HepG2 (cell line): ENCODE results near the gene TLDC2. TPM values are rescaled to one million over a fixed set of nuclear protein-coding genes. Genes with fewer than 3 reads are reported as not detected.

Experiments
- ATAC-seq: fragments of 200-7000 bp; cut with Tn5 transposase; 3 replicates; pipeline ENCODE4 v1.9.1; 2020; ENCODE audit warnings: mild to moderate bottlenecking, moderate library complexity
- BruUV-seq: library from RNA; stranded (reverse); fragments of 400-500 nt; replicated peaks from 2 replicates; lab custom pipeline; 2021; lab: Mats Ljungman, UMichigan
- CTCF ChIA-PET: fragments of 300-600 bp; formaldehyde crosslinking; extraction: SDS; loops from one replicate; lab custom pipeline; 2021; ENCODE audit warnings: low total read pairs, inconsistent platforms, low intra/inter-chr PET ratio; lab: Yijun Ruan, JAX
- POLR2A ChIA-PET: fragments of 350-600 bp; sonication (Branson Sonifier 250); formaldehyde crosslinking; loops from one replicate; lab custom pipeline; 2020; ENCODE audit warnings: antibody characterized with exemption, inconsistent platforms; lab: Yijun Ruan, JAX
- DNase-seq: peaks from one replicate; pipeline ENCODE4 v3.0.0-alpha.2; 2015; ENCODE audit warnings: low spot score
- FAIRE-seq: peaks from 3 replicates; lab custom pipeline; 2011; peaks lifted over from hg19 to GRCh38; lab: Jason Lieb, UNC
- H2AFZ ChIP-seq: one replicate; pipeline ENCODE4 v1.6.1; 2011; ENCODE audit warnings: low read length, inconsistent platforms
- H3K27ac ChIP-seq: fragments of 300-600 bp; 3 replicates; pipeline ENCODE4 v1.8.0; 2011; ENCODE audit warnings: mixed run types, mild to moderate bottlenecking, mixed read lengths, low read length, inconsistent platforms; ENCODE audit not compliant: insufficient read depth; ENCODE audit errors: extremely low read length
- H3K27me3 ChIP-seq, 2 experiments: fragments of 200-600 bp in 1 of 2; 2 replicates in 1 of 2; 3 replicates in 1 of 2; pipeline versions ENCODE4 v1.6.0 to v1.8.0; 2011; ENCODE audit warnings: low read length in 2 of 2, mild to moderate bottlenecking in 2 of 2, moderate library complexity in 2 of 2, inconsistent platforms in 1 of 2; ENCODE audit not compliant: insufficient read depth in 2 of 2, control insufficient read depth in 1 of 2
- H3K36me3 ChIP-seq, 2 experiments: fragments of 200-600 bp in 1 of 2; replicated peaks in 1 of 2; 2 replicates in 1 of 2; 3 replicates in 1 of 2; pipeline versions ENCODE4 v1.5.1 to v1.8.0; 2011; ENCODE audit warnings: low read length in 2 of 2, inconsistent platforms in 1 of 2; ENCODE audit not compliant: insufficient read depth in 2 of 2, control insufficient read depth in 1 of 2
- H3K4me1 ChIP-seq: 2 replicates; pipeline ENCODE4 v1.5.1; 2012; ENCODE audit warnings: low read length, inconsistent platforms; ENCODE audit not compliant: insufficient read depth
- H3K4me2 ChIP-seq: 2 replicates; pipeline ENCODE4 v1.6.0; 2011; ENCODE audit warnings: low read depth, low read length, inconsistent platforms
- H3K4me3 ChIP-seq, 3 experiments: fragments of 200-600 bp in 1 of 3; sonication (generic), shearing (Covaris generic) in 1 of 3; replicated peaks in 1 of 3; 2 replicates each; pipeline ENCODE4 v1.5.1; 2011 to 2016; ENCODE audit warnings: low read length in 3 of 3, inconsistent platforms in 2 of 3, low read depth in 2 of 3, mild to moderate bottlenecking in 2 of 3, control low read depth in 1 of 3, mixed read lengths in 1 of 3; ENCODE audit not compliant: insufficient read depth in 1 of 3
- H3K79me2 ChIP-seq: one replicate; pipeline ENCODE4 v1.6.1; 2011; ENCODE audit warnings: low read length, inconsistent platforms; ENCODE audit not compliant: insufficient read depth
- H3K9ac ChIP-seq: 2 replicates; pipeline ENCODE4 v1.6.0; 2011; ENCODE audit warnings: mild to moderate bottlenecking, low read depth, low read length, inconsistent platforms; ENCODE audit not compliant: insufficient read depth
- H3K9me3 ChIP-seq: 2 replicates; pipeline ENCODE4 v1.5.1; 2012; ENCODE audit warnings: mild to moderate bottlenecking, low read length
- H4K20me1 ChIP-seq: 2 replicates; pipeline ENCODE4 v1.6.0; 2011; ENCODE audit warnings: inconsistent platforms, mild to moderate bottlenecking, low read length, moderate library complexity; ENCODE audit not compliant: insufficient read depth
- ATAD3A ChIP-seq: sonication (generic); formaldehyde crosslinking; IDR thresholded peaks from 2 replicates; pipeline ENCODE4 v1.4.0; 2020; ENCODE audit warnings: missing genetic modification reagents
- ETS1 ChIP-seq: sonication (generic); formaldehyde crosslinking; IDR thresholded peaks from 2 replicates; pipeline ENCODE4 v1.4.0; 2020; ENCODE audit warnings: missing genetic modification reagents
- FOXK2 ChIP-seq: fragments of 450-650 bp; IDR thresholded peaks from 2 replicates; pipeline ENCODE4 v1.6.1; 2016
- JARID2 ChIP-seq: sonication (generic); formaldehyde crosslinking; IDR thresholded peaks from 2 replicates; pipeline ENCODE4 v1.8.1; 2023; ENCODE audit warnings: missing genetic modification reagents, inconsistent platforms; ENCODE audit not compliant: insufficient replicate concordance
- NFE2L1 ChIP-seq: sonication (generic); formaldehyde crosslinking; IDR thresholded peaks from 2 replicates; pipeline ENCODE4 v1.4.0; 2020; ENCODE audit warnings: missing genetic modification reagents, mild to moderate bottlenecking, borderline replicate concordance
- NFKBIZ ChIP-seq: IDR thresholded peaks from 2 replicates; pipeline ENCODE4 v1.6.1; 2018; ENCODE audit warnings: missing genetic modification reagents, missing compliant biosample characterization
- NFYC ChIP-seq: IDR thresholded peaks from 2 replicates; pipeline ENCODE4 v1.6.1; 2016; ENCODE audit warnings: missing genetic modification reagents, missing compliant biosample characterization
- NR2F6 ChIP-seq, 2 experiments: IDR thresholded peaks; 2 replicates each; pipeline ENCODE4 v1.6.1; 2016; ENCODE audit warnings: antibody characterized with exemption in 1 of 2, mild to moderate bottlenecking in 1 of 2
- SSRP1 ChIP-seq: IDR thresholded peaks from 2 replicates; pipeline ENCODE4 v1.6.1; 2016; ENCODE audit warnings: control low read depth
- TGIF2 ChIP-seq: IDR thresholded peaks from 2 replicates; pipeline ENCODE4 v1.6.1; 2016; ENCODE audit warnings: control low read depth, missing compliant biosample characterization
- ZBTB4 ChIP-seq: sonication (generic); formaldehyde crosslinking; IDR thresholded peaks from 2 replicates; pipeline ENCODE4 v1.4.0; 2020; ENCODE audit warnings: missing genetic modification reagents, mild to moderate bottlenecking, borderline replicate concordance
- ZFY ChIP-seq: sonication (generic); formaldehyde crosslinking; IDR thresholded peaks from 2 replicates; pipeline ENCODE4 v1.4.0; 2020; ENCODE audit warnings: missing genetic modification reagents
- ZGPAT ChIP-seq: IDR thresholded peaks from 2 replicates; pipeline ENCODE4 v1.6.1; 2016; ENCODE audit warnings: mild to moderate bottlenecking
- ZNF784 ChIP-seq: sonication (generic); formaldehyde crosslinking; IDR thresholded peaks from 2 replicates; pipeline ENCODE4 v1.5.1; 2020; ENCODE audit warnings: missing genetic modification reagents, mild to moderate bottlenecking, borderline replicate concordance
- ZNF788 ChIP-seq: sonication (generic); formaldehyde crosslinking; IDR thresholded peaks from 2 replicates; pipeline ENCODE4 v1.5.0; 2020; ENCODE audit warnings: mild to moderate bottlenecking, missing genetic modification reagents, borderline replicate concordance
- WGBS: methylation state at CpG from one replicate; pipeline ENCODE4 v1.1.6; 2017; ENCODE audit warnings: low lambda C conversion rate; 5-methylcytosine and 5-hydroxymethylcytosine counted together
- in situ Hi-C: cut with HindIII; loops from 2 replicates; pipeline ENCODE4 v1.10.0; 2017; ENCODE audit warnings: low pct_unique_long_range_greater_than_20kb; ENCODE audit not compliant: extremely low pct_ligation_motif_present
- intact Hi-C: fragments of 100-400 bp; cut with micrococcal nuclease; formaldehyde crosslinking; loops from one replicate; pipeline ENCODE4 v1.10.0; 2022; ENCODE audit not compliant: unreplicated experiment
- polyA plus RNA-seq, 8 experiments: library from polyadenylated mRNA; depleted of rRNA in 3 of 8; stranded (reverse) in 7 of 8; unstranded in 1 of 8; fragments of >200 nt; fragmentation: Illumina TruSeq in 4 of 8; extraction: Trizol in 4 of 8; gene quantifications; 2 replicates each; pipeline versions ENCODE4 v1.2.1 to v1.2.3, GENCODE V29; 2011 to 2016; ENCODE audit warnings: low read depth in 4 of 8, missing spikeins in 1 of 8, mixed read lengths in 1 of 8; ENCODE audit not compliant: insufficient read depth in 1 of 8
- total RNA-seq, 5 experiments: library from RNA; depleted of rRNA; stranded (reverse); fragments of >200 nt; fragmentation: Illumina TruSeq; extraction: Trizol; gene quantifications; 2 replicates each; pipeline ENCODE4 v1.2.3, GENCODE V29; 2016; ENCODE audit warnings: low read depth in 1 of 5
- TF ChIP-seq, protein P1 (sequence below): IDR thresholded peaks from 2 replicates; pipeline ENCODE4 v1.6.1; 2016; ENCODE audit warnings: missing genetic modification reagents, missing compliant biosample characterization

Gene TLDC2
- total and polyA plus RNA-seq, 2 of the 13 experiments (the other 11 are each of a cell fraction or from before 2014, with no cell fraction given): 1.5 to 1.6 TPM

DNA sequence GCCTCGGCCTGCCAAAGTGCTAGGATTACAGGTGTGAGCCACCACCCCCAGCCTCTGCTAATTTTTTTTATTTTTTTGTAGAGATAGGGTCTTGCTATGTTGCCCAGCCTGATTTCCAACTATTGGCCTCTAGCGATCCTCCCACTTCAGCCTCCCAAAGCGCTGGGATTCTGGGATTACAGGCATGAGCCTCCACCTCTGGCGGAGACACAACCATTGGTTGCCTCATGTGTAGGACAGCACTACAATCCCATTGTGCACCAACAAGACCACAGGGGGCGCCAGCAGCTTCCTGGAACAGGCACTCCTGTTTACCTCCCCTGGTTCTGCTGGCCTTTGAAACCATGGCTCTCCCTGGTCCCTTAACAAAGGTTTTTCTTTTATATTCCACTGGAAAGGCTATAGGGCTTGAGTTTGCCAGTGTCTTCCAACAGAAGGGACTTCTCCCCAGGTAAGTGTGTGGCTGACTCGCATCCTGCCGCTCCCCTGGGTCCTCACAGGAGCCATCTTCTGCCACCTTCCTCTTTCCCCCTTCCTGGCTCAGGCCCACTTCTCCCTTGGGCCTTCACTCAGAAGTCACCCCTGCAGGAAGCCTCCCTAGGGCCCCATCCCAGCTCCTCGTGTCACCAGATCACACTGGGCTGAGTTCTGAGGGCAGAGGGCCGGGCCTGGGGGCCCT is 39.2 kb upstream of the TLDC2 start:
- WGBS: 79% methylated on average over 9 of the region's 9 CpGs
- Histone ChIP-seq H3K4me1 (peaks cover 17% of the 10 kb centered on the region; the same call in 1 of the 2 replicates), H3K36me3 (peaks cover 2 to 9% of the 10 kb centered on the region in 2 experiments; a peak in 4 of 5 replicates), H3K4me3 (no peak overlapping the region), H4K20me1 (no peaks in the 10 kb centered on the region), H2AFZ (peak overlapping the region; percentile 82), H3K27me3 (no peaks in the 10 kb centered on the region), H3K27ac (peak overlapping the region; percentile 59), H3K9ac (peak overlapping the region; percentile 9), H3K4me2 (no peak overlapping the region), H3K9me3 (no peaks in the 10 kb centered on the region), H3K79me2 (no peaks in the 10 kb centered on the region)
- no TSS peak for BruUV-seq
- peak; percentile 90 for FAIRE-seq
- peak; percentile 96 for ATAC-seq
- ChIA-PET POLR2A (interaction anchor here (0.8 to 1.9 kb wide), 2 partner anchors 26 to 63 kb away, joined by 3 to 5 read pairs; partner anchors contain the start of gene DSN1), CTCF (interaction anchor here (1.6 to 2.7 kb wide), 2 partner anchors 49 to 83 kb away, joined by 6 to 59 read pairs; no protein-coding TSS in a partner anchor)
- peak; percentile 89 for DNase-seq
- intact Hi-C loops (loop anchor here (1.0 to 5.0 kb wide), 2 partner anchors 36 to 51 kb away; no protein-coding TSS in a partner anchor), in situ Hi-C loops (no loop called here)
- TF ChIP-seq NFE2L1 (CRISPR knock-in tag): no peak
- no peak for TF ChIP-seq NR2F6 (IDR thresholded peaks at IDR 0.05)
- peak; percentile 83; the same call in 1 of the 2 replicates for TF ChIP-seq NR2F6 (CRISPR knock-in tag; IDR thresholded peaks at IDR 0.05)
- peak; percentile 33; the same call in 1 of the 2 replicates for TF ChIP-seq ZFY (CRISPR knock-in tag)
- TF ChIP-seq ZGPAT (CRISPR knock-in tag): peak; percentile 59; the same call in 1 of the 2 replicates
- peak; percentile 68; the same call in 1 of the 2 replicates for TF ChIP-seq SSRP1 (CRISPR knock-in tag)
- TF ChIP-seq ZBTB4 (CRISPR knock-in tag): peak; percentile 80; the same call in 1 of the 2 replicates
- no peak for TF ChIP-seq JARID2 (CRISPR knock-in tag)
- TF ChIP-seq, protein P1, sequence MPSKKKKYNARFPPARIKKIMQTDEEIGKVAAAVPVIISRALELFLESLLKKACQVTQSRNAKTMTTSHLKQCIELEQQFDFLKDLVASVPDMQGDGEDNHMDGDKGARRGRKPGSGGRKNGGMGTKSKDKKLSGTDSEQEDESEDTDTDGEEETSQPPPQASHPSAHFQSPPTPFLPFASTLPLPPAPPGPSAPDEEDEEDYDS (CRISPR knock-in tag): peak; percentile 53; the same call in 1 of the 2 replicates
- peak; percentile 43; the same call in 1 of the 2 replicates for TF ChIP-seq ZNF784
- TF ChIP-seq TGIF2 (CRISPR knock-in tag): peak; percentile 64; the same call in 1 of the 2 replicates
- TF ChIP-seq ETS1 (CRISPR knock-in tag): 0 out of 2 replicates have a peak, but pooled peaks have one; percentile 2
- peak; percentile 68; the same call in 1 of the 2 replicates for TF ChIP-seq FOXK2
- TF ChIP-seq ATAD3A: 0 out of 2 replicates have a peak, but pooled peaks have one; percentile 10
- TF ChIP-seq ZNF788 (CRISPR knock-in tag): peak; percentile 78; the same call in 1 of the 2 replicates
- 0 out of 2 replicates have a peak, but pooled peaks have one; percentile 32 for TF ChIP-seq NFYC
- no peak for TF ChIP-seq NFKBIZ (CRISPR knock-in tag)
